ENCODE data around the gene LCN10.
"Not testable (repeated sequence)": the region's sequence is repeated elsewhere in the genome, so short reads cannot be mapped to it uniquely, and the experiment has no call there.

Gene LCN10

DNA sequence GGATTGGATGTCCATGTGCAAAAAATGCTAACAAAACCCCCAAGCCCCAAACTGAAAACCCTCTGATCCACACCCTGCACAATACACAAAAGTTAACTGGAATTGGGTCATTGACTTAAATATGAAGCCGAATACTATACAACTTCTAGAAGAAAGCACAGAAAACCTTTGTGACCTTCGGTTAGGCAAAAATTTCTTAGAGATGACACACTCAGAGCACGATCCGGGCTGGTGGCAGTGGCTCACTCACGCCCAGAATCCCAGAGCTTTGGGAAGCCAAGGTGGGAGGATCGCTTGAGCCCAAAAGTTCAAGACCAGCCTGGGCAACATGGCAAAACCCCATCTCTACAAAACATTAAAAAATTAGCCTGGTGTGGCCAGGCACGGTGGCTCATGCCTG, 32.2 kb downstream of the LCN10 start:
- TF ChIP-seq, protein P1, sequence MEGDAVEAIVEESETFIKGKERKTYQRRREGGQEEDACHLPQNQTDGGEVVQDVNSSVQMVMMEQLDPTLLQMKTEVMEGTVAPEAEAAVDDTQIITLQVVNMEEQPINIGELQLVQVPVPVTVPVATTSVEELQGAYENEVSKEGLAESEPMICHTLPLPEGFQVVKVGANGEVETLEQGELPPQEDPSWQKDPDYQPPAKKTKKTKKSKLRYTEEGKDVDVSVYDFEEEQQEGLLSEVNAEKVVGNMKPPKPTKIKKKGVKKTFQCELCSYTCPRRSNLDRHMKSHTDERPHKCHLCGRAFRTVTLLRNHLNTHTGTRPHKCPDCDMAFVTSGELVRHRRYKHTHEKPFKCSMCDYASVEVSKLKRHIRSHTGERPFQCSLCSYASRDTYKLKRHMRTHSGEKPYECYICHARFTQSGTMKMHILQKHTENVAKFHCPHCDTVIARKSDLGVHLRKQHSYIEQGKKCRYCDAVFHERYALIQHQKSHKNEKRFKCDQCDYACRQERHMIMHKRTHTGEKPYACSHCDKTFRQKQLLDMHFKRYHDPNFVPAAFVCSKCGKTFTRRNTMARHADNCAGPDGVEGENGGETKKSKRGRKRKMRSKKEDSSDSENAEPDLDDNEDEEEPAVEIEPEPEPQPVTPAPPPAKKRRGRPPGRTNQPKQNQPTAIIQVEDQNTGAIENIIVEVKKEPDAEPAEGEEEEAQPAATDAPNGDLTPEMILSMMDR (IDR thresholded peaks at IDR 0.05), result no peak
- Histone ChIP-seq H3K4me3 (no peak overlapping the region), H3K4me1 (peaks cover 0 to 23% (median 13%) of the 10 kb centered on the region in 4 donors), H3K27ac (no peak overlapping the region), H3K36me3 (no peaks in the 10 kb centered on the region), H3K27me3 (peaks cover 4 to 54% of the 10 kb centered on the region in 2 donors), H3K9me3 (no peaks in the 10 kb centered on the region)
- intact Hi-C loops (cut with DNase I; ENCODE audit: low total_unique reads), result no loop called here
- DNase-seq, result no peak

DNA sequence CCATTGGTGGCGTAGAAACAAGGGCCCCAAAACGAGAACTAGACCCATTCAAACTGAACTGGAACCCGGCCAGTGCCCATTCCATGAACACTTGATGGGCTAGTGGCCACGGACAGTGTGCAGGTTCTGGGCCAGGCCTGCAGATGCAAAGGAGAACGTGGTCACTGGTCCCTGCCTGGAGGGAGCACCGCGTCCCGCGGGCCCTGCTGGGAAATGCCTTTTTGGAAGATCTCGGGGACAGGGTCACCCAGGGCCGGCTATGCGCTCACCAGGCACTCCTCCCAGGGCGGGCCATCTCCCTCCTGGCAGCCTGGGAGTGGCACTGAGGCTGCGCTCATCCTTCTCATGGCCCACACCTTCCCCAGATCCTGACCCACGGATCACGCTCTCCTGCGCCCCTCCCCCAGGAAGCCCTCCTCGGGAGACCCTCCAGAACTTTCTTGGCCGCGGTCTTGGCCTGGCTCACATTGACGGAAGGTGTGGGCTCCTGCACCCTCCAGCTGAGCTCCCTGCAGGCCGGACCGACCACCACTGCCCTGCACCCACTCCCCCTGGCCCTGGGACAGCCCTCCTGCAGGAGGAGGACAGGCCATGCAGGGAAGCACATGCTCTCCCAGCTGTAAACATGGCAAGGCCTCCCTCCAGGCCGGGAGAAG, 33.2 kb downstream of the LCN10 start:
- peaks cover 4 to 45% of the 10 kb centered on the region in 2 donors for H3K27me3 ChIP-seq
- H3K36me3 ChIP-seq, result no peaks in the 10 kb centered on the region
- no peaks in the 10 kb centered on the region for H3K9me3 ChIP-seq
- TF ChIP-seq, protein P1 (IDR thresholded peaks at IDR 0.05), result no peak
- intact Hi-C loops (cut with DNase I; ENCODE audit: low total_unique reads), result no loop called here
- H3K4me1 ChIP-seq, result peaks cover 0 to 23% (median 13%) of the 10 kb centered on the region in 4 donors
- H3K4me3 ChIP-seq, result no peak overlapping the region
- DNase-seq, result no peak
- H3K27ac ChIP-seq, result no peak overlapping the region

DNA sequence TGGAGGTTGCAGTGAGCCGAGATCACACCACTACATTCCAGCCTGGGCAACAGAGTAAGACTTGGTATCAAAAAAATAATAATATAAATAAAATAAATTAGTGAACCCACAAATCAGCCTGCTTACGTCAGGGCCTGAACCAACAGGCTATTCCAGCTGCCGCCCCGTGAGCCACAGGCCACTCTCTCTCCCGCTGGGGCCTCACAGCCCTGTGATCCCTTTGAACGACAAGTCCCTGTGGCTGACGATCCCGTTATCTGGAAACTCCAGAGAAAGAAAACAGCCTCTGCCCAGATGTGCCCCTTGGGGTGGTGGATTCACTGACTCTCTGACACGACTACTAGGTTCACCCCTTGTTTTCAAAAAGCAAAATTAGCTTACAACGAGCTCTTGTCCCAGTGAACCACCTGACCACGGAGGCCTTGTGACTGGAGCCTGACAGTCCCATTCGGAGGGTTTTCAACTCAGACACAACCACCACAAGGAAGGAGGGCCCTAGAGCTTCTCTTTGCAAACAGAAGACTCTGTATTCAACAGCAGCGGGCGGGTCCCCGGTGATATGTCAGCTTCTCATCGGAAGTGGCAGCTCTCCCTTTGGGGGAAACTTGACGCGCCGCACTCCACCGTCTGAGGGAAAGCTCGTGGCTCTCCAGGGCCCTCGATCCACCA, 34.8 kb downstream of the LCN10 start:
- no peak for DNase-seq
- intact Hi-C loops (cut with DNase I; ENCODE audit: low total_unique reads), result no loop called here

DNA sequence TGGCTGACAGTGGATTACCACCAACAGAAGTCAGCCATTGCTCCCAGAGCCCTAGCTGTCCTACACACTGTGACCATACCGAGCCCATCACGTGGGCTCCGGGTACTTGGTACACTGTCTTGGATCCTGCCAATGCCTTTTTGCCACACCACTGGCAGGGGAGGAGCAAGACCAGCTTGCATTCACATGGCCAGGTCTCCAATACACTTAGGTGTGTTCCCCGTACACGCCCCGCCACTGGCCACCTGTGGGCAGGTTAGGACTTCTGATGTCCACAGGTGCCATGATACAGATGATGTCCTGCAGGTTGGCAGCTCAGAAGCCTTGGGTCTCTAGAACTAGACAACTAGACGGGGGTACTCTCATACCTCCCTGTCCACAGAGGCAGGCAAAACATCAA, 35.7 kb downstream of the LCN10 start:
- intact Hi-C loops (cut with DNase I; ENCODE audit: low total_unique reads), result no loop called here
- no peak for DNase-seq
- Histone ChIP-seq H3K27me3 (peaks cover 0 to 22% of the 10 kb centered on the region in 2 donors), H3K27ac (no peak overlapping the region), H3K36me3 (no peaks in the 10 kb centered on the region), H3K9me3 (no peaks in the 10 kb centered on the region), H3K4me1 (peaks cover 0 to 6% (median 4%) of the 10 kb centered on the region in 4 donors), H3K4me3 (no peak overlapping the region)
- TF ChIP-seq, protein P1 (IDR thresholded peaks at IDR 0.05), result no peak

More for the DNA sequence above, 34.8 kb downstream of the LCN10 start:
- Histone ChIP-seq H3K36me3 (no peaks in the 10 kb centered on the region), H3K4me1 (peaks cover 0 to 14% (median 11%) of the 10 kb centered on the region in 4 donors), H3K9me3 (no peaks in the 10 kb centered on the region), H3K27me3 (peaks cover 3 to 29% of the 10 kb centered on the region in 2 donors), H3K4me3 (no peak overlapping the region), H3K27ac (no peak overlapping the region)
- TF ChIP-seq, protein P1 (IDR thresholded peaks at IDR 0.05), result no peak

DNA sequence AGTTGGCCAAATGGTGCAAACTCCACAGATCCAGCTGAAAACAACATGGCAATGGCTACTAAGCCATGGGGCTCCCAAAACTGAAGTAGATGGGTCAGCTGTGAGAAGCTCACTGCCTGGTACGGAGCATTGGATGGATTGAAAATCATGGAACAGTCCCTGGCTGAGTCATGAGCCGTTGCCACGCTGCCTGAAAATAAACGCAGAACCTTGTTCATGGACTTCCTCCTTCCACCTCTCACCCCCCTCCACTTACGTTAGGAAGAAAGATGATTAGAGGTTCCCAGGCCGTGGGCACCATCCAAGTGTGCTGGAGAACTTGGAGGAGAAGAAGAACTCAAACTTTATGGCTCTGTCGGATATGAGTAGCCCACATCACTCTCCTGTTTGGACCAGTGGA, 37.2 kb downstream of the LCN10 start:
- no peak for DNase-seq
- intact Hi-C loops (cut with DNase I; ENCODE audit: low total_unique reads), result no loop called here
- TF ChIP-seq, protein P1 (IDR thresholded peaks at IDR 0.05), result no peak
- H3K27ac ChIP-seq, result no peak overlapping the region
- no peaks in the 10 kb centered on the region for H3K36me3 ChIP-seq
- H3K4me3 ChIP-seq, result no peak overlapping the region
- H3K27me3 ChIP-seq, result peaks cover 0 to 28% of the 10 kb centered on the region in 2 donors
- H3K4me1 ChIP-seq, result no peaks in the 10 kb centered on the region
- H3K9me3 ChIP-seq, result no peaks in the 10 kb centered on the region

DNA sequence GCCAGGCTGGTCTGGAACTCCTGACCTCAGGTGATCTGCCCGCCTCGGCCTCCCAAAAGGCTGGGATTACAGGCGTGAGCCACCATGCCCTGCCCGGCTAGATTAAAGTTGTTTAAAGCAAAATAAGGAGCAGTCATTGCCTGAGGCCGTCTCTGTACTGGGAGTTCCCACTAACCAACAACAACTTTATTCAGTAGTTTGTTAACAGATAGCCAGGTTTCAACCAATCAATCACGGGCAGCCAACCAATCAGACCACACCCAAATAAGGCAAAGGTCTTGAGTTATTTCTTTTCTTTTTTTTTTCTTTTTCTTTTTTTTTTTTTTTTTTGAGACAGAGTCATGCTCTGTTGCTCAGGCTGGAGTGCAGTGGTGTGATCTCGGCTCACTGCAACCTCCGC, 38.0 kb downstream of the LCN10 start:
- H3K9me3 ChIP-seq; H3K4me1 ChIP-seq; H3K36me3 ChIP-seq; H3K27ac ChIP-seq; intact Hi-C loops (cut with DNase I; ENCODE audit: low total_unique reads); H3K4me3 ChIP-seq; DNase-seq: not testable (repeated sequence)
- peaks cover 0 to 28% of the 10 kb centered on the region in 2 donors for H3K27me3 ChIP-seq

All from tibial artery (tissue), 4 donors.